HG03196 (cell line): ENCODE measurements around the gene STIMATE.

Source experiments
- ATAC-seq: cut with Tn5 transposase; IDR thresholded peaks from one replicate; pipeline ENCODE4 v1.9.1; 2021; ENCODE audit not compliant: unreplicated experiment

The STIMATE gene

DNA sequence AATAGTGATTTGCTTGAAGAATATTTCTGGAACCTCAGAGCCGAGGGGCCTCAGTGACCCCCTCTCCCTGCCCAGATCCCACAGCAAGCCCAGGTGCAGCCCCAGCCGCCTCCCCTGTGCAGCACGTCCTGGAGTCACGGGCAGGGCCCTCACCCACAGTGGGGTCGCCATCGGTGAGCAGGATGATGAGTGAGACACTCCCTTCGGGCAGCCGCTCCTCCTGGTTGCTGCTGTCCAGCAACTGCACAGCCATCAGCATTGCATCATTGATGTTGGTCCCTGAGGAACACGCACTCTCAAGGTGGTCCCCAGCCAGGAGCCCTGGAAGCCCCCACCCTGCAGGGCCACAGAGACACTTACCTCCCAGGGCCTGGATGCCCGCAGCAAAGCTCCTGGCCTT is 73.3 kb downstream of the STIMATE start:
- ATAC-seq = no peak

DNA sequence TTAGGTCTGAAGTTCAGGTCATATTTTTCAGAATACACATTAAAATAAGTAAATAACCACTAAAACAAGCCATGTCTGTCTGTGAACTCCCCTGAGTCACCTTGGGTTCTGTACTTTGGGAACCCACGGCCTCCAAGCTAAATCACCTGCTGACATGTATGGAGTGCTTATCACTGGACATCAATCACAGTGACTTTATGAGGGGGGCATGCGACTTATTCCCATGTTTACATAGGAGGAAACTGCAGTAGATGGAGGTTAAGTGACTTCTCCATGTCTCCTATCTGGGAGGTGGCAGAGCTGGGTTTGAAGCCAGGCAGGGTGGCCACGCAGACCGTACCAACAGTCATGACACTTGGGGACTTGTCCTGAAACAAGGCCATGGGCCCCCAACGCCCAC is 75.0 kb downstream of the STIMATE start:
- no peak for ATAC-seq

GRCh38 chr3:52820736-52821135 is 76.6 kb downstream of the STIMATE start:
- no peak for ATAC-seq

- ATAC-seq = no peak
These were observed 77.4 kb downstream of the STIMATE start for GRCh38 chr3:52819936-52820335.

DNA sequence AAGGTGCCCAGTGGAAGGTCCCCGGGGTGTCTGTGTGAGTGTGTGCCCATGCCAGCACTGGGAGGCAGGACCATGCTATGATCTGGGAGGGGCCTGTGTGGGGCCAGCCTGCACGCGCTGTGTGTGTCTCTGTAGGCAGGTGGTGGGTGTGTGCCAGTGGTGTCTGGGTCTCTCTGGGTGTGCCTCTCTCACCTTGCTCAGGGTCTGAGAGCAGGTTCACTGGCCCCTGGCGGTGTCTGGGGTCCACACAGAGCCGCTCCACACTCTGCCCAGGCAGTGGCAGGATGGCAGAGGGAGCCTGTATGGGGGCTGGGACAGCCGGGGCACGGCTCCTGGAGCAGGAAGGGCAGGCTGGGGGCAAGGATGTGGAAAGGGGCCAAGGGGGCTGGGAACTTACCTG is 79.5 kb downstream of the STIMATE start:
- no peak for ATAC-seq

DNA sequence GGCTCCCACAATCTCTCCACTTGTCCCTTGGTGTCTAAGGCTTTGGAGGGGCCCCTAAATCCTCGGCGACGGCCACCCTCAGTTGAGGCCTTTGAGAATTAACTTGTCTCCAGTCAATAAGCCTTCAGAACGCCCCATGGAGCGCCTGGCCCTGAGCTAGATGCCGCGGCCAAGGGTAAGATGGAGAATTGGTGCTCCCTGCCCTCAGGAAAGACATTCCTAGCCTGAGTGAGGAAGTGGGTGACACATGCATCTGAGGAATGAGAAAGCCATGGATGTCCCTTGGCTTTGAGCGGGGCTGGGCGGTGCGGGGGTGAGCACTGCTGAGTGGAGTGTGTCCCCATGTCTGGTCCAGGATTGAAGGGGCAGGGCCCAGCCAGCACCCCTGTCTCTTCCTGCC is 80.1 kb downstream of the STIMATE start:
- no peak for ATAC-seq

DNA sequence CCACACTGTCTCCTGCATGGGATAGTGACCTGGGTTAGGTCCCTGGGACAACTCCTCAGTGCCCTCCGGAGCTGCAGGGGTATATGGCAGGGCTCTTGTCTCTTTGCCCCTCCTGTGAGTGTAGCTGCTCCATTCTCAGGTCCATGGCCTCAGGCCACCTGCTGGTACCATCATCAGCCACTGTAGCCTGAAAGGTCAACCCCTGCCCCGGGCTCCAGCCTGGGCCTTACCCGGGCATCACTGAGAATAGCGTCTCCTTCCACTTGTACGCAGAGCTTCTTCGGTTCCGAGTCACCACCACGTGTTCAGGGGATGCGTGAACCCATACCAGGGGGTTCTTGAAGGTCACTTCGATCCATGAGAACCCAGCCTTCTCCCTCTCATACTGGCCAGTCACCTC is 80.7 kb downstream of the STIMATE start:
- no peak for ATAC-seq

GRCh38 chr3:52816199-52816598 is 81.1 kb downstream of the STIMATE start:
- no peak for ATAC-seq

DNA sequence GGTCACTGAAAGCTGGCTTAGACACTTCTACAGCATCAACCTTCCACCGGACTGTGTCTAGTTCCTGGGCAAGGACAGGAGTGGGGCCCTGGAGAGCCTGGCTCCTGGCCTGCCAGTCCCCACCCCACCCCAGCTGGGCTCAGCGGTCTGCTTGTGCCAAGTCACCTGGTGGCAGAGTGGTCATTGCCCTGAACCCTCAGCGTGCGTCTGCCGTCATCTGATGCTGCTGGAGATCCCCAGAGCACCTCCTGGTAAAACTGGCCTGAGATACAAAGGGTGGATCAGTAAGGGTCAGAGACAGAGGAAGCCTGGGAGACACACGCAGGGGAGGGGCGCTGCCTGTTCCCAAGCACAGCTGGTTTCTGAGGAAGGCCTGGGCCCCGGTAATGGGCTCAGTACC is 83.5 kb downstream of the STIMATE start:
- no peak for ATAC-seq

DNA sequence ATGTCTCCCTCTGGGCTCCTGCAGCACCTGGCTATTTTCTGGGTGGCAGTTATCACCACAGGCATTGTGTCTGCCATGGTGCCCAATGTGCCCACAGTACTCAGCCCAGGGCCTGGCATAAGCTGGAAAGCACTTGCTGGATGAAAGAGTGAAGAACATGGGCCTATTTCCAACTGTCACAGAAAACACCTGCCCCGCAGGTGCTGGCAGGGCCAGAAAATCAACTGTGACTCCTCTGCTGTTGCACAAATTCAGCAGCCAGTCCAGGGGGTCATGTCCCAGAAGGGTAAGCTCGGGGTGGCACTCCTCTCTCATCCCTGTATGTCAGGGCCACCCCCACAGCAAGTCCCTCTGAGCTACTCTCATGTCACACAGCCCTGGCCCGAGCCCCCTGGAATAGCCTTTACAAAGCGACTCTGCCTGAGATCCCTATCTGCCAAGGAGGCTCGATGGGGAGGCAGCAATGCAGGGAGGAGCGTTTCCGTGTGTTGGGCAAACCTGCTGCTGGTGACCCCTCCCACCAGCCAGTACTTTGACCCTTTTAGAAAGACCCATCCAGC is 85.8 kb downstream of the STIMATE start:
- ATAC-seq = no peak

DNA sequence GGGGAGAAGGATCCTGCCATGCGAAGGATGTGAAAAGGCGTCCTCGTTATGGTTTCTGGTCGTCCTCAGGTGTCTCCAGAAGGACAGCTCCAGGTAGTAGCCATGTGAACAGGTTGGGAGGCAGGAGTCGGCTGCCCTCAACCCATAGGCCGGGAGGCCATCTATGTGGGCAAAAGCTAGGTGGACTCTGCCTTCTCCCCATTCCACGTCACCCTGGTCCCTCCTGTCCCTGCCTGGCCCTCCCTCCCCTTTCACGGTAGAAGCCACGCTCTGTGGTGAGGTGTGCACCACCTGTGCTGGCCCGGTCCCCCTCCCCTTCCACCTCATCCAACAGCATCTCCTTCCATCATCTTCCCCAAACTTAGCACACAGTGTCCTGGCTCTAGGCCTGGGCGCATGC is 86.4 kb downstream of the STIMATE start:
- no peak for ATAC-seq

DNA sequence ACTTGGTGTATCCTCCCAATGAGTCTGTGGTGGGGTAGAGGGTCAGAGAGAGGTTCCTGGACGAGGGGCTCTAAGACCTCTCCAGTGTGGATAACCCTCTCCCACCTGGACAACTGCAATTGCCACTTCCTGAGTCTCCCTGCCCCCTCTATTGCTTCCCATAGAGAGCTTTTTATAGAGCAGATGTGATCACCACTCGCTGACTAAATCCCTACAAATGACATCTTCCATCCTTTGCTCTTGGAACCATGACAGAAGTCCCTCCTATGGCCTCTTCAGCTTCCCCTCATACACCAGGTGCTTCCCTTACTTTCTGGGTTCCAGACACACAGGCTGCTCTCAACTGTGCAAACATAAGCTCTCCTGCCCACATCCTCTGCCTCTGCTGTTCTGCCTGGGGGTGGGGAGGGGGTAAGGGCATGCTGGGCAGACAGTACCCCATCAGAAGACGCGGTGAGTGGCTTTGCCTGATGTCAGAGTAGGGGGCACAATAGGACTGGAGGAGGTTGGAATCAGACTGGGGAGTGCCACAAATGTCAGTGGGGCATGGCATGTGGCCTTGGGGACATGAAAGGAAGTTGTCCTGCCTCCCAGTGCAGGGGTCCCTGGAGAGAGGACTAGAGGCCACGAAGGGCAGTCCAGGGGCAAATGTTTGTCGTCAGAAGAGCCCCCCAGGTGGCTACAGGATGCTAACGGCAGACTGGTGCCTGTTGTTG is 87.5 kb downstream of the STIMATE start:
- no peak for ATAC-seq

DNA sequence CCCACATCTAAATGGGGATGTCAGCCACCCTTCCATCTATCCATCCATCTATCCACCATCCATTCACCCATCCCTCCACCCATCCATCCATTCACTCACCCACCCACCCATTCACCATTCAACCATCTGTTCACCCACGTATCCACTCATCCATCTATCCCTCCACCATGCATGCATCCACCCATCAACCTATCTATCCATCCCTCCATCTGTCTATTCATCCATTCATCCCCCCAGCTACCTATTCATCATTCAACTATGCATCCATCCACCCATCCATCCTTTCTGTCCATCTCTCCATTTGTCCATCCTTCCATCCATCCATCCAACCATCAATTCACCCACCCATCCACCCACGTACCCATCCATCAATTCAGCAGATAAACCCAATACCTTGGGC is 88.2 kb downstream of the STIMATE start:
- no peak for ATAC-seq

DNA sequence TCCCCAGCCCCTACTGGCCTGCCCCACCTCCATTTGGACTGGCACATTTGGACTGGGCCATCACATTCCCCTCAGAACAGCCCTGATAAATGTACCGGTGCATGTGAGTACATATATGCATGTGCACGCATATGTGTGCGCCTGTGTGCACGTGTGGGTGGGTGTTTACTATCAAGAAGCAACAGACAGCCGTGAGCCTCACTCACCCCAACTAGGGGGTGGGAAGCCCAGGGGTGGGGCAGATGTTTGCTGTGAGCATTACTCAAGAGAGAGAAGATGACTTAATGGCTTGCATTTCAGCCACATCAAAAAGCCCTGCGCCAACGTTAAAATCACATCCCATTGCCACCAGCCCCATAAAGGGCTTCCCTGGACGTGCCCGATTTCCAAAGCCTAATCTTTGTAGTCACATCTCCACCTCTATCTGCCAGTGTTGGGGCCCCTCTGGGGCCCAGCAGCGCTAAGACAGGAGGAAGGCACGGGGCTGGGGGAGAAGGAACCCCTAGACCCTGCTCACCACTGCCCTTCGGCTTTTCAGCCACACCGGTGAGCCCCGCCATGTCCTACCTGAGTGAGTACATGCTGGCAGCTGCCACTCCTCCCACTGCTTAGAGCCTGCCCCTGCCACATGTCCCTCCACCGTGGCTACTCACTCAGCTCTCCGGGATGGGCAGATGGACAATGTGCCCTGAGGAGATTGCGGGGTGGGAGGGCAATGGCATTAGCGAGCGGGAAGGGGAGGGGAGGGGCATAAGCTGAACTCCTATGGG is 91.9 kb downstream of the STIMATE start:
- no peak for ATAC-seq

DNA sequence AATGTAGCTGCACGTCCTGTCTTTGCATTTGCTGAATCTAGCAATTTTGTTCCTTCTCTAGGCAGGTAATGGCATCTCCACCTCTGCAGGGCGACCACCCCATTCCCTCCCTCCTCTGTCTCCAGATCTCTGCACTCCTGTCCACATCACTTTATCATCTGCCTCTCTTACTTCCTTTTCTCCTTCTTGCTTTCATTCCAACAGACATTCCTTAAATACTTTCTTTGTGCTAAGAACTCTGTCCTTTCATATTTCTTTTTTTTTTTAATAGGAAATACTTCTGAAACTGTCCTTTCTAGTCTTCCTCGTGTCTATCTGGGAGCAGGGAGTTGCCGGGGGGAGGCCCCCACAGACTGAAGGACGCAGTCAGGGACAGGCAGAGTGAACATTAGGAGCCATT is 95.5 kb downstream of the STIMATE start:
- no peak for ATAC-seq

- ATAC-seq = no peak
These were observed 97.3 kb downstream of the STIMATE start for GRCh38 chr3:52800079-52800478.

GRCh38 chr3:52798978-52799476 is 98.3 kb downstream of the STIMATE start:
- ATAC-seq = no peak

- no peak for ATAC-seq
These were observed 98.9 kb downstream of the STIMATE start for GRCh38 chr3:52798376-52798977.

DNA sequence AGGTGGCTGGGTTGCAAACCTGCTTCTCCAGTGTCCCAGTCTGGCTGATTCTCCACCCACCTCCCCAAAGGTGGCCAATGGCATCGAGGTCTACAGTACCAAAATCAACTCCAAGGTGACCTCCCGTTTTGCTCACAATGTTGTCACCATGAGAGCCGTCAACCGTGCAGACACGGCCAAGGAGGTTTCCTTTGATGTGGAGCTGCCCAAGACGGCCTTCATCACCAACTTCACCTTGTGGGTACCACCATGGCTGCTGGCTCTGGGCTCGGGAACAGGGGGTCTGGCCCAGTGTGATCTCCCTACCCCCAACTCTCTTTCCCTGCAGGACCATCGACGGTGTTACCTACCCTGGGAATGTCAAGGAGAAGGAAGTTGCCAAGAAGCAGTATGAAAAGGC is 100.9 kb downstream of the STIMATE start:
- ATAC-seq = no peak

GRCh38 chr3:52795298-52795900 is 101.9 kb downstream of the STIMATE start:
- ATAC-seq = no peak

DNA sequence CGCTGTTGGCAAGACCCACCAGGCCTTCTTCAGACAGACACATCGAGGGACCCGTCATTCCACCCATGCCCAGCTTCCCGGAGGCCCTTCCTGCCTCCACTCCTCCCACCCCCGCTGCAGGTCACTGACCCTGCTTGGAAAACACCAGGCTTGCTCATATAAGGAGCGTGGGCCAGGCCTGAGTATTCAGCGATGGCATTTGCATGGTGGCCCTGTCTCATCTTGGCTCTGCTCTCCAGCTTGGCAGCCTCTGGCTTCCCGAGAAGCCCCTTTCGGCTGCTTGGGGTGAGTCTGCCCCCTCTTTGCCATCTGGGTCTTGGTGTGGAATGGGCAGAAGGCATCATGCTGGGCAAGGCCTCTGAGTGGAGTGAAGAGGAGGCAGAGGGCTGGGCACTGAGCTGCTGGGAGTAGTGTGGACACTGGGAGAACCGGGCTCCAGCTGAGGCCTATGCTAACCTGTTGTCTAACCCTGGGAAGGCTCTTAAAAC is 102.7 kb downstream of the STIMATE start, which contains the start of gene ITIH3:
TSS of gene ITIH3 (plus strand) at position 185 of the 488 bp plus-strand sequence. CDS start at position 193, 8 bp downstream.
- no peak for ATAC-seq
